Kidney (tissue), 14 donors: ENCODE data around the gene HOMER1. TPM values are rescaled to one million over a fixed set of nuclear protein-coding genes. Genes with fewer than 3 reads are reported as not detected.

Source experiments
- DNase-seq, 5 donors: peaks; one replicate each; pipeline ENCODE4 v3.0.0-alpha.2; 2013 to 2020
- FAIRE-seq: peaks from 2 replicates; lab custom pipeline; 2012; peaks lifted over from hg19 to GRCh38; lab: Jason Lieb, UNC
- H3K27ac ChIP-seq, 2 donors: one replicate each; pipeline ENCODE4 v1.7.0; 2013; ENCODE audit warnings: low read depth in 2 of 2, low read length in 2 of 2, inconsistent platforms in 1 of 2
- H3K27me3 ChIP-seq: one replicate; pipeline ENCODE4 v1.7.1; 2013; ENCODE audit warnings: low read length, inconsistent platforms; ENCODE audit not compliant: control insufficient read depth, insufficient read depth
- H3K36me3 ChIP-seq, 3 donors: one replicate each; pipeline versions ENCODE4 v1.7.0 to v1.7.1; 2013; ENCODE audit warnings: low read length in 3 of 3, control low read depth in 1 of 3, inconsistent platforms in 1 of 3; ENCODE audit not compliant: insufficient read depth in 3 of 3, control insufficient read depth in 2 of 3
- H3K4me1 ChIP-seq, 3 donors: one replicate each; pipeline versions ENCODE4 v1.7.0 to v1.7.1; 2013; ENCODE audit warnings: low read length in 3 of 3, inconsistent platforms in 1 of 3, low read depth in 1 of 3; ENCODE audit not compliant: control insufficient read depth in 2 of 3, insufficient read depth in 2 of 3
- H3K4me3 ChIP-seq, 3 donors: one replicate each; pipeline versions ENCODE4 v1.7.0 to v1.8.1; 2013; ENCODE audit warnings: low read length in 3 of 3, control low read depth in 1 of 3, inconsistent platforms in 1 of 3
- H3K9ac ChIP-seq, 3 donors: one replicate each; pipeline versions ENCODE4 v1.7.0 to v1.7.1; 2013; ENCODE audit warnings: low read length in 3 of 3, control low read depth in 1 of 3, inconsistent platforms in 1 of 3
- H3K9me3 ChIP-seq, 3 donors: one replicate each; pipeline versions ENCODE4 v1.7.0 to v1.7.1; 2013; ENCODE audit warnings: low read length in 3 of 3, control low read depth in 1 of 3, inconsistent platforms in 1 of 3; ENCODE audit not compliant: control insufficient read depth in 2 of 3, insufficient read depth in 1 of 3
- CTCF ChIP-seq: IDR thresholded peaks from 3 replicates; pipeline ENCODE4 v1.5.1; 2012; ENCODE audit warnings: mild to moderate bottlenecking, moderate library complexity, borderline replicate concordance; ENCODE audit not compliant: insufficient read depth; ENCODE audit errors: extremely low read depth
- intact Hi-C: fragments of 100-400 bp; cut with DNase I; formaldehyde crosslinking; loops from one replicate; pipeline ENCODE4 v1.11.1; 2022
- polyA plus RNA-seq: library from polyadenylated mRNA; stranded (reverse); fragments of 350-450 nt; fragmentation: Illumina TruSeq; extraction: RNeasy Lipid Tissue Mini Kit (QIAGEN cat#74804); gene quantifications from one replicate; pipeline ENCODE4 v1.2.3, GENCODE V29; 2014; ENCODE audit warnings: low read depth, low replicate concordance; ENCODE audit not compliant: insufficient read depth
- total RNA-seq: library from RNA; stranded (reverse); fragmentation: NEBNext Ultra II Directional; extraction: Animal tissue kit (Norgen Biotek cat#: 25700); gene quantifications from one replicate; pipeline ENCODE4 v1.2.1, GENCODE V29; 2021
- donor health status: control.
- donor health status: control.
- donor health status: control.
- donor health status: control.
- donor health status: control.
- donor health status: DM: yes; HTN: yes; CAD: no.
- donor health status: Normal renal cell carcinoma (clear cell type).

The HOMER1 gene
- total and polyA plus RNA-seq, 2 donors from 2014 or later, result 2.3 to 9.2 TPM

GRCh38 chr5:79505138-79505537 is 8.8 kb downstream of the HOMER1 start:
- no peaks in the 10 kb centered on the region for H3K9me3 ChIP-seq
- no peak overlapping the region for H3K27ac ChIP-seq
- no peak for DNase-seq
- peaks cover 0 to 3% (median 0%) of the 10 kb centered on the region in 3 donors for H3K4me1 ChIP-seq
- no peaks in the 10 kb centered on the region for H3K36me3 ChIP-seq
- no peak for FAIRE-seq
- intact Hi-C loops, result no loop called here
- no peak for TF ChIP-seq CTCF
- no peak overlapping the region for H3K4me3 ChIP-seq
- no peaks in the 10 kb centered on the region for H3K27me3 ChIP-seq
- H3K9ac ChIP-seq, result no peak overlapping the region

GRCh38 chr5:79503794-79504495 is 10.0 kb downstream of the HOMER1 start:
- Histone ChIP-seq H3K27me3 (no peaks in the 10 kb centered on the region), H3K4me3 (no peak overlapping the region), H3K9ac (no peak overlapping the region), H3K27ac (no peak overlapping the region), H3K4me1 (no peaks in the 10 kb centered on the region), H3K9me3 (no peaks in the 10 kb centered on the region), H3K36me3 (no peaks in the 10 kb centered on the region)
- DNase-seq, result no peak
- intact Hi-C loops, result no loop called here
- no peak for FAIRE-seq
- TF ChIP-seq CTCF, result no peak

GRCh38 chr5:79499640-79500273 is 14.2 kb downstream of the HOMER1 start:
- intact Hi-C loops, result no loop called here
- no peak for DNase-seq
- no peak overlapping the region for H3K4me3 ChIP-seq
- FAIRE-seq, result no peak
- H3K9me3 ChIP-seq, result no peaks in the 10 kb centered on the region
- H3K36me3 ChIP-seq, result no peaks in the 10 kb centered on the region
- no peaks in the 10 kb centered on the region for H3K4me1 ChIP-seq
- no peak overlapping the region for H3K9ac ChIP-seq
- TF ChIP-seq CTCF, result no peak
- H3K27ac ChIP-seq, result no peak overlapping the region
- no peaks in the 10 kb centered on the region for H3K27me3 ChIP-seq
